Kidney epithelial cell (primary cell): ENCODE measurements around the gene UQCC3. TPM values are rescaled to one million over a fixed set of nuclear protein-coding genes. Genes with fewer than 3 reads are reported as not detected.
A peak's percentile ranks its signal among the peaks of the same experiment; 100 is the strongest.
"Not testable (repeated sequence)": the region's sequence is repeated elsewhere in the genome, so short reads cannot be mapped to it uniquely, and the experiment has no call there.

Experiments used
- DNase-seq: peaks from one replicate; pipeline ENCODE4 v3.0.0-alpha.2; 2010; ENCODE audit warnings: low read depth
- H3K27me3 ChIP-seq: 2 replicates; pipeline ENCODE4 v1.6.0; 2011; ENCODE audit warnings: low read length; ENCODE audit not compliant: control insufficient read depth, insufficient read depth
- H3K36me3 ChIP-seq: 2 replicates; pipeline ENCODE4 v1.5.1; 2011; ENCODE audit warnings: low read length; ENCODE audit not compliant: control insufficient read depth, insufficient read depth
- H3K4me3 ChIP-seq: 2 replicates; pipeline ENCODE4 v1.5.1; 2011; ENCODE audit warnings: low read depth, mild to moderate bottlenecking, control low read depth, low read length
- CTCF ChIP-seq: IDR thresholded peaks from 2 replicates; pipeline ENCODE4 v1.5.1; 2011; ENCODE audit warnings: mild to moderate bottlenecking, moderate library complexity, low read length, control low read depth, inconsistent platforms; ENCODE audit not compliant: insufficient read depth, poor library complexity, severe bottlenecking
- total RNA-seq: library from RNA; depleted of rRNA; stranded (reverse); fragments of >200 nt; gene quantifications from 2 replicates; pipeline ENCODE4 v1.2.3, GENCODE V29; 2015

Gene UQCC3
- total RNA-seq, 1 donor from 2014 or later = 8.1 TPM

- no peak overlapping the region for H3K4me3 ChIP-seq
- no peak for DNase-seq
These were observed 16.3 kb downstream of the UQCC3 start for GRCh38 chr11:62687508-62688396.

DNA sequence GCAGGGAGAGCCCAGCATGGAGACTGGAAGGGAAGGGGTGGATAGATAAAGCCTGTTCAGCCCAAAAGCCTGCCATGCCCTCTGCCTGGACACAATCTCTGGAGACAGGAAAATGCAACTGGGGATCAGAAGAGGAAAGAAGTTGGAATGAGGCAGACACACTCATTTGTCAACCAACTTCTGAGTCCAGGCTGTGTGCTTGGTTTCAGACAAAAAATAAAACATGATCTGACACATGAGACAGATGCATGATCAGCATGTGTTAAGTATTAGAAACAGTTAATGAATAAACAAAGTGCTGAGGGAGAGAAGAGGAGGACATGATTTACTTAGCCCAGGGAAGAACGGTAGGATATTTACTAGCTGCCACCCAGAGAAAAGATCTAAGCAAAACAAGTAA, 17.0 kb downstream of the UQCC3 start:
- no peak for DNase-seq
- Histone ChIP-seq H3K4me3 (no peak overlapping the region), H3K36me3 (no peaks in the 10 kb centered on the region), H3K27me3 (peaks cover 6% of the 10 kb centered on the region)
- TF ChIP-seq CTCF = no peak

More at GRCh38 chr11:62687508-62688396, 16.3 kb downstream of the UQCC3 start:
- H3K27me3 ChIP-seq = peaks cover 6% of the 10 kb centered on the region
- no peak for TF ChIP-seq CTCF
- no peaks in the 10 kb centered on the region for H3K36me3 ChIP-seq

- no peak within 1 kb of the TSS for H3K4me3 ChIP-seq
- no peak for DNase-seq
- peaks cover 6% of the 10 kb centered on the region for H3K27me3 ChIP-seq
- H3K36me3 ChIP-seq = no peaks in the 10 kb centered on the region
- no peak for TF ChIP-seq CTCF
These were observed 18.1 kb downstream of the UQCC3 start, which contains the start of gene LRRN4CL for GRCh38 chr11:62689421-62690183. TSS of gene LRRN4CL (minus strand) at chr11:62689530. CDS start at chr11:62688508, 1,022 bp downstream.

DNA sequence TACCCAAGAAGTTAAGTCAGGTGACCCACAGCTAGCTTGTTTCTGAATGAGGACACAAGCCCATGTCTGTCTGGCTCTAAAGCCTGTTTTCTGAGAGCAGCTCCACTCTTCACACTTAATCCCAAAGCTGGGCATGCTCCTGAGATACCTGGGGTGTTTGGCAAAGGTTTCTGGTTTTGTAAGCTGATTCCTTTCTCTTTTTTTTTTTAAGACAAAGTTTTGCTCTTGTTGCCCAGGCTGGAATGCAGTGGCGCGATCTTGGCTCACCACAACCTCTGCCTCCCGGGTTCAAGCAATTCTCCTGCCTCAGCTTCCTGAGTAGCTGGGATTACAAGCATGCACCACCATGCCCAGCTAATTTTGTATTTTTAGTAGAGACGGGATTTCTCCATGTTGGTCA, 22.2 kb downstream of the UQCC3 start:
- not testable (repeated sequence) for H3K36me3 ChIP-seq, DNase-seq, H3K27me3 ChIP-seq

GRCh38 chr11:62694455-62695167, 23.1 kb downstream of the UQCC3 start:
- no peak for DNase-seq
- Histone ChIP-seq H3K4me3 (no peak overlapping the region), H3K36me3 (no peaks in the 10 kb centered on the region), H3K27me3 (no peaks in the 10 kb centered on the region)
- peak; percentile 85 for TF ChIP-seq CTCF

More for the DNA sequence above, 22.2 kb downstream of the UQCC3 start:
- H3K4me3 ChIP-seq = not testable (repeated sequence)

DNA sequence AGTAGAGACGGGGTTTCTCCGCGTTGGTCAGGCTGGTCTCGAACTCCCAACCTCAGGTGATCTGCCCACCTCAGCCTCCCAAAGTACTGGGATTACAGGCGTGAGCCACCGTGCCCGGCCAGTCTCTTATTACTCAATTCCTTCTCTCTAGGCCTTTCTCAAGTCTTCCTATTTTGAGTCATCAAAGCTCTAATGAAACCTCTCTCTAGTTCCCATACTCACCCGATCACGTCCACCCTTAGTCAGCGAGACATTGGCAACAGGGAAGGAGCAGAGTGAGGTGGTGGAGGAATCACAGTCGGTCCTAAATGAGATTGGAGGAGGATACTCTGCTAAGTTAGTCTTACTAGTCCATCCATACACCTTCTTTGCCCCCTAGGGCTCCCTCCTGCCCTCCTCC, 30.8 kb downstream of the UQCC3 start:
- H3K36me3 ChIP-seq = no peaks in the 10 kb centered on the region
- no peaks in the 10 kb centered on the region for H3K27me3 ChIP-seq
- no peak overlapping the region for H3K4me3 ChIP-seq
- no peak for DNase-seq
- no peak for TF ChIP-seq CTCF

GRCh38 chr11:62703921-62704320, 32.4 kb downstream of the UQCC3 start:
- not testable (repeated sequence) for DNase-seq, H3K27me3 ChIP-seq, H3K36me3 ChIP-seq, H3K4me3 ChIP-seq
